ENCODE measurements around the gene SPR. TPM values are rescaled to one million over a fixed set of nuclear protein-coding genes. Genes with fewer than 3 reads are reported as not detected.

Gene SPR
- 46.5 and 49.2 TPM in 2 replicates for total RNA-seq

GRCh38 chr2:72887032-72887739 lies at the start of gene SPR:
Gene SPR, plus strand, starts transcription at chr2:72887408. Its CDS starts 25 bp downstream, at chr2:72887433.

GRCh38 chr2:72917138-72917876 lies 30.1 kb downstream of the SPR start, which contains the start of gene EMX1:
Gene EMX1, plus strand, starts transcription at chr2:72917519. Its CDS starts 334 bp downstream, at chr2:72917853.

Other genes with a start within 250 kb of the SPR start
- 32.3 and 33.8 TPM in 2 replicates for gene EXOC6B, start 61.4 kb upstream of the SPR start, total RNA-seq
- not detected in 2 replicates for gene EMX1, start 30.1 kb downstream of the SPR start, total RNA-seq
- gene SFXN5, start 184.3 kb downstream of the SPR start, total RNA-seq, result 13.5 and 15.4 TPM in 2 replicates
- gene RAB11FIP5, start 225.5 kb downstream of the SPR start, total RNA-seq, result 34.2 and 39.9 TPM in 2 replicates

Measured in endothelial cell of coronary artery (primary cell).